ENCODE results near the gene BLVRB.
"Not testable (repeated sequence)": the region's sequence is repeated elsewhere in the genome, so short reads cannot be mapped to it uniquely, and the experiment has no call there.

The BLVRB gene

GRCh38 chr19:40457953-40458596 is 7.5 kb downstream of the BLVRB start:
- FAIRE-seq = no peak
- TF ChIP-seq PAX5 (IDR thresholded peaks at IDR 0.05; ENCODE audit: insufficient read depth, low read length, severe bottlenecking) (no peak), TAF1 (IDR thresholded peaks at IDR 0.05; ENCODE audit: low read depth, low read length) (no peak), POU2F2 (IDR thresholded peaks at IDR 0.05; ENCODE audit: low read depth, low read length) (no peak), POLR2AphosphoS5 (IDR thresholded peaks at IDR 0.05; ENCODE audit: low read depth, low read length) (no peak), SPI1 (IDR thresholded peaks at IDR 0.05; ENCODE audit: low read depth, low read length) (no peak), POLR2A (IDR thresholded peaks at IDR 0.05; ENCODE audit: low read depth, low read length) (no peak)

GRCh38 chr19:40457048-40457447 is 8.5 kb downstream of the BLVRB start:
- DNase-seq (ENCODE audit: insufficient read length, low spot score) (no peak), FAIRE-seq (no peak)
- no peak for TF ChIP-seq POLR2AphosphoS5 (IDR thresholded peaks at IDR 0.05; ENCODE audit: low read depth, low read length)
- no peak for TF ChIP-seq POU2F2 (IDR thresholded peaks at IDR 0.05; ENCODE audit: low read depth, low read length)
- TF ChIP-seq SPI1 (IDR thresholded peaks at IDR 0.05; ENCODE audit: low read depth, low read length) = no peak
- TF ChIP-seq POLR2A (IDR thresholded peaks at IDR 0.05; ENCODE audit: low read depth, low read length) = no peak
- no peak for TF ChIP-seq PAX5 (IDR thresholded peaks at IDR 0.05; ENCODE audit: insufficient read depth, low read length, severe bottlenecking)
- no peak for TF ChIP-seq TAF1 (IDR thresholded peaks at IDR 0.05; ENCODE audit: low read depth, low read length)

More at GRCh38 chr19:40457953-40458596, 7.5 kb downstream of the BLVRB start:
- no peak for DNase-seq (ENCODE audit: insufficient read length, low spot score)

GRCh38 chr19:40453943-40454342 is 11.6 kb downstream of the BLVRB start:
- FAIRE-seq = not testable (repeated sequence)

GRCh38 chr19:40453151-40453735 is 12.3 kb downstream of the BLVRB start:
- FAIRE-seq = no peak
- TF ChIP-seq POLR2A (IDR thresholded peaks at IDR 0.05; ENCODE audit: low read depth, low read length) (no peak), TAF1 (IDR thresholded peaks at IDR 0.05; ENCODE audit: low read depth, low read length) (no peak), POLR2AphosphoS5 (IDR thresholded peaks at IDR 0.05; ENCODE audit: low read depth, low read length) (no peak), POU2F2 (IDR thresholded peaks at IDR 0.05; ENCODE audit: low read depth, low read length) (no peak)
- no peak for DNase-seq (ENCODE audit: insufficient read length, low spot score)

More at GRCh38 chr19:40453943-40454342, 11.6 kb downstream of the BLVRB start:
- DNase-seq (ENCODE audit: insufficient read length, low spot score) = not testable (repeated sequence)

- no peak for DNase-seq (ENCODE audit: insufficient read length, low spot score)
- no peak for FAIRE-seq
- TF ChIP-seq POU2F2 (IDR thresholded peaks at IDR 0.05; ENCODE audit: low read depth, low read length) = no peak
Measured at GRCh38 chr19:40452016-40452415, 13.5 kb downstream of the BLVRB start.

- TF ChIP-seq POLR2AphosphoS5 (IDR thresholded peaks at IDR 0.05; ENCODE audit: low read depth, low read length) (no peak), PAX5 (IDR thresholded peaks at IDR 0.05; ENCODE audit: insufficient read depth, low read length, severe bottlenecking) (no peak), POU2F2 (IDR thresholded peaks at IDR 0.05; ENCODE audit: low read depth, low read length) (no peak), POLR2A (IDR thresholded peaks at IDR 0.05; ENCODE audit: low read depth, low read length) (no peak), TAF1 (IDR thresholded peaks at IDR 0.05; ENCODE audit: low read depth, low read length) (no peak), SPI1 (IDR thresholded peaks at IDR 0.05; ENCODE audit: low read depth, low read length) (no peak)
- FAIRE-seq (no peak), DNase-seq (ENCODE audit: insufficient read length, low spot score) (no peak)
Measured at GRCh38 chr19:40450664-40451063, 14.9 kb downstream of the BLVRB start.

GRCh38 chr19:40449506-40449905 is 16.0 kb downstream of the BLVRB start:
- FAIRE-seq (no peak), DNase-seq (ENCODE audit: insufficient read length, low spot score) (no peak)
- TF ChIP-seq POLR2AphosphoS5 (IDR thresholded peaks at IDR 0.05; ENCODE audit: low read depth, low read length) (no peak), POU2F2 (IDR thresholded peaks at IDR 0.05; ENCODE audit: low read depth, low read length) (no peak), POLR2A (IDR thresholded peaks at IDR 0.05; ENCODE audit: low read depth, low read length) (no peak), TAF1 (IDR thresholded peaks at IDR 0.05; ENCODE audit: low read depth, low read length) (no peak), PAX5 (IDR thresholded peaks at IDR 0.05; ENCODE audit: insufficient read depth, low read length, severe bottlenecking) (no peak), SPI1 (IDR thresholded peaks at IDR 0.05; ENCODE audit: low read depth, low read length) (no peak)

- TF ChIP-seq PAX5 (IDR thresholded peaks at IDR 0.05; ENCODE audit: insufficient read depth, low read length, severe bottlenecking) = no peak
- TF ChIP-seq TAF1 (IDR thresholded peaks at IDR 0.05; ENCODE audit: low read depth, low read length) = no peak
- TF ChIP-seq POU2F2 (IDR thresholded peaks at IDR 0.05; ENCODE audit: low read depth, low read length) = no peak
- TF ChIP-seq POLR2AphosphoS5 (IDR thresholded peaks at IDR 0.05; ENCODE audit: low read depth, low read length) = no peak
- TF ChIP-seq POLR2A (IDR thresholded peaks at IDR 0.05; ENCODE audit: low read depth, low read length) = no peak
- no peak for TF ChIP-seq SPI1 (IDR thresholded peaks at IDR 0.05; ENCODE audit: low read depth, low read length)
- no peak for DNase-seq (ENCODE audit: insufficient read length, low spot score)
- FAIRE-seq = no peak
Measured at GRCh38 chr19:40446263-40446784, 19.2 kb downstream of the BLVRB start.

- no peak for TF ChIP-seq POLR2A (IDR thresholded peaks at IDR 0.05; ENCODE audit: low read depth, low read length)
- TF ChIP-seq SPI1 (IDR thresholded peaks at IDR 0.05; ENCODE audit: low read depth, low read length) = no peak
- no peak for TF ChIP-seq POLR2AphosphoS5 (IDR thresholded peaks at IDR 0.05; ENCODE audit: low read depth, low read length)
- no peak for TF ChIP-seq TAF1 (IDR thresholded peaks at IDR 0.05; ENCODE audit: low read depth, low read length)
- no peak for TF ChIP-seq POU2F2 (IDR thresholded peaks at IDR 0.05; ENCODE audit: low read depth, low read length)
- no peak for TF ChIP-seq PAX5 (IDR thresholded peaks at IDR 0.05; ENCODE audit: insufficient read depth, low read length, severe bottlenecking)
- FAIRE-seq (no peak), DNase-seq (ENCODE audit: insufficient read length, low spot score) (no peak)
Measured at GRCh38 chr19:40445780-40446262, 19.7 kb downstream of the BLVRB start.

- no peak for DNase-seq (ENCODE audit: insufficient read length, low spot score)
- TF ChIP-seq TAF1 (IDR thresholded peaks at IDR 0.05; ENCODE audit: low read depth, low read length) = no peak
- no peak for FAIRE-seq
Measured at GRCh38 chr19:40444825-40445312, 20.7 kb downstream of the BLVRB start.
